SK-N-SH treated with all-trans-retinoic acid at 6 μM for 48 hours (cell line): Measurements from ENCODE around the gene CPSF3.

Source experiments
- ATAC-seq: fragments of 200-7000 bp; cut with Tn5 transposase; 3 replicates; pipeline ENCODE4 v1.9.1; 2020; ENCODE audit warnings: mild to moderate bottlenecking, moderate library complexity
- ARNTL ChIP-seq: fragments of 450-650 bp; formaldehyde crosslinking; IDR thresholded peaks from 2 replicates; pipeline ENCODE4 v1.5.0; 2020; ENCODE audit warnings: low read depth, mild to moderate bottlenecking, moderate library complexity, borderline replicate concordance
- CSDC2 ChIP-seq: fragments of 250-450 bp; sonication (Bioruptor Pico); IDR thresholded peaks from 2 replicates; pipeline ENCODE4 v1.5.0; 2020; ENCODE audit warnings: mild to moderate bottlenecking, moderate library complexity
- ESRRG ChIP-seq: fragments of 250-450 bp; sonication (Bioruptor Pico); IDR thresholded peaks from 2 replicates; pipeline ENCODE4 v1.6.1; 2021; ENCODE audit warnings: mild to moderate bottlenecking
- GLIS3 ChIP-seq: fragments of 250-450 bp; sonication (Bioruptor Pico); IDR thresholded peaks from 2 replicates; pipeline ENCODE4 v1.5.0; 2020; ENCODE audit warnings: mild to moderate bottlenecking, moderate library complexity
- ISL1 ChIP-seq: fragments of 250-450 bp; sonication (Bioruptor Pico); IDR thresholded peaks from 2 replicates; pipeline ENCODE4 v2.1.2; 2022; ENCODE audit warnings: mild to moderate bottlenecking, moderate library complexity
- PPARA ChIP-seq: fragments of 250-450 bp; sonication (Bioruptor Pico); IDR thresholded peaks from 2 replicates; pipeline ENCODE4 v1.5.0; 2020; ENCODE audit warnings: mild to moderate bottlenecking, borderline replicate concordance
- SNAI2 ChIP-seq: fragments of 250-450 bp; sonication (Bioruptor Pico); IDR thresholded peaks from 2 replicates; pipeline ENCODE4 v1.5.0; 2020; ENCODE audit warnings: mild to moderate bottlenecking, moderate library complexity
- TOX ChIP-seq: fragments of 250-450 bp; sonication (Bioruptor Pico); IDR thresholded peaks from 2 replicates; pipeline ENCODE4 v1.8.0; 2021; ENCODE audit warnings: mild to moderate bottlenecking, moderate library complexity, borderline replicate concordance
- ZC3H10 ChIP-seq: fragments of 250-450 bp; sonication (Bioruptor Pico); IDR thresholded peaks from 2 replicates; pipeline ENCODE4 v1.5.1; 2021; ENCODE audit warnings: mild to moderate bottlenecking, moderate library complexity
- ZFP3 ChIP-seq: fragments of 250-450 bp; sonication (Bioruptor Pico); IDR thresholded peaks from 2 replicates; pipeline ENCODE4 v1.5.0; 2020; ENCODE audit warnings: mild to moderate bottlenecking, moderate library complexity
- ZFP30 ChIP-seq: fragments of 450-650 bp; formaldehyde crosslinking; IDR thresholded peaks from 2 replicates; pipeline ENCODE4 v1.5.0; 2022; ENCODE audit warnings: mild to moderate bottlenecking, moderate library complexity
- ZNF565 ChIP-seq: fragments of 450-650 bp; formaldehyde crosslinking; conservative IDR thresholded peaks from 2 replicates; pipeline ENCODE4 v1.5.0; 2020; ENCODE audit warnings: low read depth, mild to moderate bottlenecking, moderate library complexity
- ZNF8 ChIP-seq: fragments of 450-650 bp; formaldehyde crosslinking; IDR thresholded peaks from 2 replicates; pipeline ENCODE4 v1.5.0; 2020; ENCODE audit warnings: mild to moderate bottlenecking, moderate library complexity
- TF ChIP-seq, protein P1 (sequence below): fragments of 250-450 bp; sonication (Bioruptor Pico); IDR thresholded peaks from 2 replicates; pipeline ENCODE4 v1.8.0; 2021; ENCODE audit warnings: low read depth, mild to moderate bottlenecking, moderate library complexity, borderline replicate concordance
- TF ChIP-seq, protein P2 (sequence below): fragments of 250-450 bp; sonication (Bioruptor Pico); IDR thresholded peaks from 2 replicates; pipeline ENCODE4 v1.5.0; 2020; ENCODE audit warnings: mild to moderate bottlenecking, moderate library complexity
- TF ChIP-seq, protein P3 (sequence below): fragments of 250-450 bp; sonication (Bioruptor Pico); IDR thresholded peaks from 2 replicates; pipeline ENCODE4 v1.5.1; 2020; ENCODE audit warnings: low read depth, mild to moderate bottlenecking, moderate library complexity
- TF ChIP-seq, protein P4 (sequence below): fragments of 250-450 bp; sonication (Bioruptor Pico); IDR thresholded peaks from 2 replicates; pipeline ENCODE4 v1.5.1; 2021; ENCODE audit warnings: mild to moderate bottlenecking, moderate library complexity
- TF ChIP-seq, protein P5 (sequence below): fragments of 250-450 bp; sonication (Bioruptor Pico); IDR thresholded peaks from 2 replicates; pipeline ENCODE4 v1.8.0; 2020; ENCODE audit warnings: mild to moderate bottlenecking, moderate library complexity, borderline replicate concordance

CPSF3 gene

DNA sequence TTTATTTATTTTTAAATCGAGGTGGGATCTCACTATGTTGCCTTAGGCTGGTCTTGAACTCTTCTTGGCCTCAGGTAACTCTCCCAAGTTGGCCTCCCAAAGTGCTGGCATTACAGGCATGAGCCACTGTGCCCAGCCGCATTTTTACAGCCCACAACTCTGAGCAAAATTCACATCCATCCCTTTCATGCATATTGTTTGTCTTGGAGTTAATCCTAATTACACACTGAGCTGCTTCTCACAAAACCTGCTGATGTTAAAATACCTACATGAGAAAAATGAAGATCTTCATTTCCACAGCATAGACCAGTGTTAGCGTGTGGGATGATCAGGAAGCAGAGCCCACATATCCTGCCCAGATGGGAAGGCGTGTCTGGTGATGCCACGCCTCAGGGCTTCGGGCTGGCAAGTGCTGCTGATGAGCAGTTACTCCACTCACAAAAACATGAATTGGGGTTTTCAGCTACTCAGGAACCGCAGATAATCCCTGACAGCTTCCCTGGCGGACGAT is 14.8 kb upstream of the CPSF3 start:
- TF ChIP-seq ZFP30 (CRISPR knock-in tag) (no peak), ZC3H10 (no peak), GLIS3 (no peak), ZNF565 (no peak), TOX (no peak), CSDC2 (CRISPR knock-in tag) (no peak)
- TF ChIP-seq, protein P1, sequence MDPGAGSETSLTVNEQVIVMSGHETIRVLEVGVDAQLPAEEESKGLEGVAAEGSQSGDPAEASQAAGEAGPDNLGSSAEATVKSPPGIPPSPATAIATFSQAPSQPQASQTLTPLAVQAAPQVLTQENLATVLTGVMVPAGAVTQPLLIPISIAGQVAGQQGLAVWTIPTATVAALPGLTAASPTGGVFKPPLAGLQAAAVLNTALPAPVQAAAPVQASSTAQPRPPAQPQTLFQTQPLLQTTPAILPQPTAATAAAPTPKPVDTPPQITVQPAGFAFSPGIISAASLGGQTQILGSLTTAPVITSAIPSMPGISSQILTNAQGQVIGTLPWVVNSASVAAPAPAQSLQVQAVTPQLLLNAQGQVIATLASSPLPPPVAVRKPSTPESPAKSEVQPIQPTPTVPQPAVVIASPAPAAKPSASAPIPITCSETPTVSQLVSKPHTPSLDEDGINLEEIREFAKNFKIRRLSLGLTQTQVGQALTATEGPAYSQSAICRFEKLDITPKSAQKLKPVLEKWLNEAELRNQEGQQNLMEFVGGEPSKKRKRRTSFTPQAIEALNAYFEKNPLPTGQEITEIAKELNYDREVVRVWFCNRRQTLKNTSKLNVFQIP (CRISPR knock-in tag): no peak
- TF ChIP-seq, protein P2, sequence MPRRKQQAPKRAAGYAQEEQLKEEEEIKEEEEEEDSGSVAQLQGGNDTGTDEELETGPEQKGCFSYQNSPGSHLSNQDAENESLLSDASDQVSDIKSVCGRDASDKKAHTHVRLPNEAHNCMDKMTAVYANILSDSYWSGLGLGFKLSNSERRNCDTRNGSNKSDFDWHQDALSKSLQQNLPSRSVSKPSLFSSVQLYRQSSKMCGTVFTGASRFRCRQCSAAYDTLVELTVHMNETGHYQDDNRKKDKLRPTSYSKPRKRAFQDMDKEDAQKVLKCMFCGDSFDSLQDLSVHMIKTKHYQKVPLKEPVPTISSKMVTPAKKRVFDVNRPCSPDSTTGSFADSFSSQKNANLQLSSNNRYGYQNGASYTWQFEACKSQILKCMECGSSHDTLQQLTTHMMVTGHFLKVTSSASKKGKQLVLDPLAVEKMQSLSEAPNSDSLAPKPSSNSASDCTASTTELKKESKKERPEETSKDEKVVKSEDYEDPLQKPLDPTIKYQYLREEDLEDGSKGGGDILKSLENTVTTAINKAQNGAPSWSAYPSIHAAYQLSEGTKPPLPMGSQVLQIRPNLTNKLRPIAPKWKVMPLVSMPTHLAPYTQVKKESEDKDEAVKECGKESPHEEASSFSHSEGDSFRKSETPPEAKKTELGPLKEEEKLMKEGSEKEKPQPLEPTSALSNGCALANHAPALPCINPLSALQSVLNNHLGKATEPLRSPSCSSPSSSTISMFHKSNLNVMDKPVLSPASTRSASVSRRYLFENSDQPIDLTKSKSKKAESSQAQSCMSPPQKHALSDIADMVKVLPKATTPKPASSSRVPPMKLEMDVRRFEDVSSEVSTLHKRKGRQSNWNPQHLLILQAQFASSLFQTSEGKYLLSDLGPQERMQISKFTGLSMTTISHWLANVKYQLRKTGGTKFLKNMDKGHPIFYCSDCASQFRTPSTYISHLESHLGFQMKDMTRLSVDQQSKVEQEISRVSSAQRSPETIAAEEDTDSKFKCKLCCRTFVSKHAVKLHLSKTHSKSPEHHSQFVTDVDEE (CRISPR knock-in tag): no peak
- TF ChIP-seq, protein P3, sequence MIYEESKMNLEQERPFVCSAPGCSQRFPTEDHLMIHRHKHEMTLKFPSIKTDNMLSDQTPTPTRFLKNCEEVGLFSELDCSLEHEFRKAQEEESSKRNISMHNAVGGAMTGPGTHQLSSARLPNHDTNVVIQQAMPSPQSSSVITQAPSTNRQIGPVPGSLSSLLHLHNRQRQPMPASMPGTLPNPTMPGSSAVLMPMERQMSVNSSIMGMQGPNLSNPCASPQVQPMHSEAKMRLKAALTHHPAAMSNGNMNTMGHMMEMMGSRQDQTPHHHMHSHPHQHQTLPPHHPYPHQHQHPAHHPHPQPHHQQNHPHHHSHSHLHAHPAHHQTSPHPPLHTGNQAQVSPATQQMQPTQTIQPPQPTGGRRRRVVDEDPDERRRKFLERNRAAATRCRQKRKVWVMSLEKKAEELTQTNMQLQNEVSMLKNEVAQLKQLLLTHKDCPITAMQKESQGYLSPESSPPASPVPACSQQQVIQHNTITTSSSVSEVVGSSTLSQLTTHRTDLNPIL (CRISPR knock-in tag): no peak; the same call in 1 of the 2 replicates
- TF ChIP-seq, all 23 proteins: peak for 0
- ATAC-seq: no peak

DNA sequence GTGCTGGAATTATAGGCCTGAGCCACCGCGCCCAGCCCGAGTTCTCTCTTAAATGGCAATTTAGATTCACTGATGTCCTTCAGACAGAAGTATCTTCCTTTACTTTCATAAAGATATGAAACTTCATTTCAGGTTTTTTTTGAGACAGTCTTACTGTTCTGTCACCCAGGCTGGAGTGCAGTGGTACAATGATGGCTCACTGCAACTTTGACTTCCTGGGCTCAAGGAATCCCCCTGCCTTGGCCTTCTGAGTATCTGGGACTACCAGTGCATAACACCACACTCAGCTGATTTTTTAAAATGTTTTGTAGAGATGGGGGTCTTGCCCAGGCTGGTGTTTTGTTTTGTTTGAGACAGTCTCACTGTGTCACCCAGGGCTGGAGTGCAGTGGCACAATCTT is 13.3 kb upstream of the CPSF3 start:
- no peak for ATAC-seq

More for the DNA sequence above, 13.3 kb upstream of the CPSF3 start:
- TF ChIP-seq ARNTL (CRISPR knock-in tag) (no peak), SNAI2 (CRISPR knock-in tag) (no peak), ZFP30 (CRISPR knock-in tag) (no peak), ISL1 (CRISPR knock-in tag) (no peak), ZC3H10 (no peak), ESRRG (CRISPR knock-in tag) (no peak), ZNF8 (CRISPR knock-in tag) (no peak), PPARA (CRISPR knock-in tag) (no peak), ZNF565 (no peak), TOX (no peak), ZFP3 (CRISPR knock-in tag) (no peak)
- TF ChIP-seq, protein P3 (CRISPR knock-in tag): no peak
- TF ChIP-seq, protein P4, sequence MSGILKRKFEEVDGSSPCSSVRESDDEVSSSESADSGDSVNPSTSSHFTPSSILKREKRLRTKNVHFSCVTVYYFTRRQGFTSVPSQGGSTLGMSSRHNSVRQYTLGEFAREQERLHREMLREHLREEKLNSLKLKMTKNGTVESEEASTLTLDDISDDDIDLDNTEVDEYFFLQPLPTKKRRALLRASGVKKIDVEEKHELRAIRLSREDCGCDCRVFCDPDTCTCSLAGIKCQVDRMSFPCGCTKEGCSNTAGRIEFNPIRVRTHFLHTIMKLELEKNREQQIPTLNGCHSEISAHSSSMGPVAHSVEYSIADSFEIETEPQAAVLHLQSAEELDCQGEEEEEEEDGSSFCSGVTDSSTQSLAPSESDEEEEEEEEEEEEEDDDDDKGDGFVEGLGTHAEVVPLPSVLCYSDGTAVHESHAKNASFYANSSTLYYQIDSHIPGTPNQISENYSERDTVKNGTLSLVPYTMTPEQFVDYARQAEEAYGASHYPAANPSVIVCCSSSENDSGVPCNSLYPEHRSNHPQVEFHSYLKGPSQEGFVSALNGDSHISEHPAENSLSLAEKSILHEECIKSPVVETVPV (CRISPR knock-in tag): no peak
- TF ChIP-seq, protein P5, sequence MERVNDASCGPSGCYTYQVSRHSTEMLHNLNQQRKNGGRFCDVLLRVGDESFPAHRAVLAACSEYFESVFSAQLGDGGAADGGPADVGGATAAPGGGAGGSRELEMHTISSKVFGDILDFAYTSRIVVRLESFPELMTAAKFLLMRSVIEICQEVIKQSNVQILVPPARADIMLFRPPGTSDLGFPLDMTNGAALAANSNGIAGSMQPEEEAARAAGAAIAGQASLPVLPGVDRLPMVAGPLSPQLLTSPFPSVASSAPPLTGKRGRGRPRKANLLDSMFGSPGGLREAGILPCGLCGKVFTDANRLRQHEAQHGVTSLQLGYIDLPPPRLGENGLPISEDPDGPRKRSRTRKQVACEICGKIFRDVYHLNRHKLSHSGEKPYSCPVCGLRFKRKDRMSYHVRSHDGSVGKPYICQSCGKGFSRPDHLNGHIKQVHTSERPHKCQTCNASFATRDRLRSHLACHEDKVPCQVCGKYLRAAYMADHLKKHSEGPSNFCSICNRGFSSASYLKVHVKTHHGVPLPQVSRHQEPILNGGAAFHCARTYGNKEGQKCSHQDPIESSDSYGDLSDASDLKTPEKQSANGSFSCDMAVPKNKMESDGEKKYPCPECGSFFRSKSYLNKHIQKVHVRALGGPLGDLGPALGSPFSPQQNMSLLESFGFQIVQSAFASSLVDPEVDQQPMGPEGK (CRISPR knock-in tag): no peak
- TF ChIP-seq, protein P2 (CRISPR knock-in tag): no peak
- TF ChIP-seq, all 23 proteins: peak for 0
